IPS-20b (cell line): Measurements from ENCODE around the gene SCFD2.

Source experiments
- H3K27ac ChIP-seq: one replicate; pipeline ENCODE4 v1.5.1; 2013; ENCODE audit warnings: low read length
- H3K27me3 ChIP-seq: 2 replicates; pipeline ENCODE4 v1.6.1; 2013; ENCODE audit warnings: mild to moderate bottlenecking, low read length, inconsistent platforms; ENCODE audit not compliant: insufficient read depth
- H3K36me3 ChIP-seq: 2 replicates; pipeline ENCODE4 v1.6.1; 2013; ENCODE audit warnings: low read depth, mild to moderate bottlenecking, inconsistent platforms, low read length, moderate library complexity; ENCODE audit not compliant: insufficient read depth
- H3K4me1 ChIP-seq: 2 replicates; pipeline ENCODE4 v1.6.1; 2013; ENCODE audit warnings: mild to moderate bottlenecking, control low read depth, inconsistent platforms, low read length, moderate library complexity; ENCODE audit not compliant: insufficient read depth
- H3K4me3 ChIP-seq: 2 replicates; pipeline ENCODE4 v1.5.1; 2013; ENCODE audit warnings: mild to moderate bottlenecking, low read length, inconsistent platforms
- H3K9ac ChIP-seq: 2 replicates; pipeline ENCODE4 v1.6.1; 2013; ENCODE audit warnings: low read depth, mild to moderate bottlenecking, inconsistent platforms, low read length, moderate library complexity
- H3K9me3 ChIP-seq: 2 replicates; pipeline ENCODE4 v1.6.1; 2013; ENCODE audit warnings: mild to moderate bottlenecking, low read depth, low read length, inconsistent platforms; ENCODE audit not compliant: insufficient read depth

The SCFD2 gene

GRCh38 chr4:52964561-52965101 is 401.2 kb downstream of the SCFD2 start:
- no peaks in the 10 kb centered on the region for H3K4me1 ChIP-seq
- H3K9me3 ChIP-seq = no peaks in the 10 kb centered on the region
- H3K9ac ChIP-seq = no peak overlapping the region
- no peak overlapping the region for H3K4me3 ChIP-seq
- no peaks in the 10 kb centered on the region for H3K36me3 ChIP-seq
- no peak overlapping the region for H3K27ac ChIP-seq
- no peaks in the 10 kb centered on the region for H3K27me3 ChIP-seq

GRCh38 chr4:52964011-52964410 is 401.9 kb downstream of the SCFD2 start:
- Histone ChIP-seq H3K36me3 (no peaks in the 10 kb centered on the region), H3K4me1 (no peaks in the 10 kb centered on the region), H3K9ac (no peak overlapping the region)

GRCh38 chr4:52962721-52963120 is 403.1 kb downstream of the SCFD2 start:
- Histone ChIP-seq H3K36me3 (no peaks in the 10 kb centered on the region), H3K9ac (no peak overlapping the region), H3K27me3 (no peaks in the 10 kb centered on the region), H3K27ac (no peak overlapping the region), H3K9me3 (no peaks in the 10 kb centered on the region), H3K4me1 (no peaks in the 10 kb centered on the region), H3K4me3 (no peak overlapping the region)

More at GRCh38 chr4:52964011-52964410, 401.9 kb downstream of the SCFD2 start:
- Histone ChIP-seq H3K4me3 (no peak overlapping the region), H3K27me3 (no peaks in the 10 kb centered on the region), H3K9me3 (no peaks in the 10 kb centered on the region), H3K27ac (no peak overlapping the region)

GRCh38 chr4:52961666-52962412 is 404.0 kb downstream of the SCFD2 start:
- Histone ChIP-seq H3K9ac (no peak overlapping the region), H3K4me1 (peaks cover 6% of the 10 kb centered on the region; the same call in 1 of the 2 replicates), H3K27me3 (no peaks in the 10 kb centered on the region), H3K36me3 (no peaks in the 10 kb centered on the region), H3K27ac (no peak overlapping the region), H3K9me3 (no peaks in the 10 kb centered on the region), H3K4me3 (no peak overlapping the region)

GRCh38 chr4:52959541-52959940 is 406.3 kb downstream of the SCFD2 start:
- Histone ChIP-seq H3K9ac (no peak overlapping the region), H3K27ac (no peak overlapping the region), H3K9me3 (no peaks in the 10 kb centered on the region), H3K27me3 (no peaks in the 10 kb centered on the region), H3K36me3 (no peaks in the 10 kb centered on the region), H3K4me3 (no peak overlapping the region), H3K4me1 (peaks cover 6% of the 10 kb centered on the region; the same call in 1 of the 2 replicates)

- H3K4me1 ChIP-seq = peaks cover 6% of the 10 kb centered on the region; the same call in 1 of the 2 replicates
- no peak overlapping the region for H3K4me3 ChIP-seq
- H3K9ac ChIP-seq = no peak overlapping the region
- H3K27ac ChIP-seq = no peak overlapping the region
- no peaks in the 10 kb centered on the region for H3K27me3 ChIP-seq
- H3K36me3 ChIP-seq = no peaks in the 10 kb centered on the region
- H3K9me3 ChIP-seq = no peaks in the 10 kb centered on the region
Measured at GRCh38 chr4:52957835-52958631, 407.8 kb downstream of the SCFD2 start.

GRCh38 chr4:52957220-52957686 is 408.6 kb downstream of the SCFD2 start:
- Histone ChIP-seq H3K36me3 (no peaks in the 10 kb centered on the region), H3K27ac (no peak overlapping the region), H3K4me3 (no peak overlapping the region), H3K9me3 (no peaks in the 10 kb centered on the region), H3K27me3 (no peaks in the 10 kb centered on the region), H3K4me1 (peaks cover 6% of the 10 kb centered on the region; the same call in 1 of the 2 replicates), H3K9ac (no peak overlapping the region)

GRCh38 chr4:52956691-52957090 is 409.2 kb downstream of the SCFD2 start:
- Histone ChIP-seq H3K9me3 (no peaks in the 10 kb centered on the region), H3K9ac (no peak overlapping the region), H3K36me3 (no peaks in the 10 kb centered on the region), H3K4me1 (peaks cover 6% of the 10 kb centered on the region; the same call in 1 of the 2 replicates), H3K27ac (no peak overlapping the region), H3K4me3 (no peak overlapping the region), H3K27me3 (no peaks in the 10 kb centered on the region)

- H3K9ac ChIP-seq = no peak overlapping the region
- H3K4me3 ChIP-seq = no peak overlapping the region
- no peak overlapping the region for H3K27ac ChIP-seq
- H3K36me3 ChIP-seq = no peaks in the 10 kb centered on the region
- no peaks in the 10 kb centered on the region for H3K9me3 ChIP-seq
- H3K4me1 ChIP-seq = peaks cover 16% of the 10 kb centered on the region; the same call in 1 of the 2 replicates
- H3K27me3 ChIP-seq = no peaks in the 10 kb centered on the region
Measured at GRCh38 chr4:52954560-52955170, 411.2 kb downstream of the SCFD2 start.

- Histone ChIP-seq H3K36me3 (no peaks in the 10 kb centered on the region), H3K27me3 (no peaks in the 10 kb centered on the region), H3K4me1 (peaks cover 17% of the 10 kb centered on the region; the same call in 1 of the 2 replicates), H3K4me3 (no peak overlapping the region), H3K27ac (no peak overlapping the region), H3K9ac (no peak overlapping the region), H3K9me3 (no peaks in the 10 kb centered on the region)
Measured at GRCh38 chr4:52952540-52952939, 413.3 kb downstream of the SCFD2 start.

GRCh38 chr4:52951016-52951415 is 414.8 kb downstream of the SCFD2 start:
- no peak overlapping the region for H3K4me3 ChIP-seq
- H3K36me3 ChIP-seq = no peaks in the 10 kb centered on the region
- H3K27me3 ChIP-seq = no peaks in the 10 kb centered on the region
- peaks cover 12% of the 10 kb centered on the region; the same call in 1 of the 2 replicates for H3K4me1 ChIP-seq
- H3K9me3 ChIP-seq = no peaks in the 10 kb centered on the region
- H3K27ac ChIP-seq = no peak overlapping the region
- H3K9ac ChIP-seq = no peak overlapping the region
